ENCODE results near the gene CD34.
A peak's percentile ranks its signal among the peaks of the same experiment; 100 is the strongest.

Gene CD34

GRCh38 chr1:207866471-207867135 lies 44.3 kb downstream of the CD34 start:
- peaks cover 28% of the 10 kb centered on the region for H3K79me2 ChIP-seq (ENCODE audit: control insufficient read depth, insufficient read depth, low read length, unreplicated experiment)
- 0 out of 2 replicates have a peak, but pooled peaks cover 5% of the 10 kb centered on the region for H3K36me3 ChIP-seq (ENCODE audit: insufficient read depth, low read length)
- no peaks in the 10 kb centered on the region for H3K27me3 ChIP-seq (ENCODE audit: insufficient read depth, low read length)
- H3K27ac ChIP-seq (ENCODE audit: low read depth, low read length) = peak overlapping the region; percentile 21; the same call in 1 of the 2 replicates
- H3K4me3 ChIP-seq (ENCODE audit: low read depth, low read length) = peak overlapping the region; percentile 99
- peaks cover 15% of the 10 kb centered on the region for H3K4me1 ChIP-seq (ENCODE audit: control insufficient read depth, insufficient read depth, low read length, unreplicated experiment)
- no peak overlapping the region for H2AFZ ChIP-seq (ENCODE audit: low read length, unreplicated experiment)

- Histone ChIP-seq H3K27ac (ENCODE audit: low read depth, low read length) (no peak overlapping the region), H3K36me3 (ENCODE audit: insufficient read depth, low read length) (0 out of 2 replicates have a peak, but pooled peaks cover 5% of the 10 kb centered on the region), H3K27me3 (ENCODE audit: insufficient read depth, low read length) (no peaks in the 10 kb centered on the region), H3K4me3 (ENCODE audit: low read depth, low read length) (no peak overlapping the region), H3K4me1 (ENCODE audit: control insufficient read depth, insufficient read depth, low read length, unreplicated experiment) (peaks cover 14% of the 10 kb centered on the region), H2AFZ (ENCODE audit: low read length, unreplicated experiment) (no peak overlapping the region), H3K79me2 (ENCODE audit: control insufficient read depth, insufficient read depth, low read length, unreplicated experiment) (peaks cover 43% of the 10 kb centered on the region)
Observed at GRCh38 chr1:207863893-207864535, 46.9 kb downstream of the CD34 start.

- peaks cover 34% of the 10 kb centered on the region for H3K79me2 ChIP-seq (ENCODE audit: control insufficient read depth, insufficient read depth, low read length, unreplicated experiment)
- H2AFZ ChIP-seq (ENCODE audit: low read length, unreplicated experiment) = no peak overlapping the region
- H3K4me3 ChIP-seq (ENCODE audit: low read depth, low read length) = no peak overlapping the region
- 0 out of 2 replicates have a peak, but pooled peaks cover 5% of the 10 kb centered on the region for H3K36me3 ChIP-seq (ENCODE audit: insufficient read depth, low read length)
- H3K27ac ChIP-seq (ENCODE audit: low read depth, low read length) = no peak overlapping the region
- peaks cover 15% of the 10 kb centered on the region for H3K4me1 ChIP-seq (ENCODE audit: control insufficient read depth, insufficient read depth, low read length, unreplicated experiment)
- no peaks in the 10 kb centered on the region for H3K27me3 ChIP-seq (ENCODE audit: insufficient read depth, low read length)
Observed at GRCh38 chr1:207862241-207862787, 48.6 kb downstream of the CD34 start.

GRCh38 chr1:207861442-207862177 lies 49.3 kb downstream of the CD34 start:
- peaks cover 10% of the 10 kb centered on the region for H3K4me1 ChIP-seq (ENCODE audit: control insufficient read depth, insufficient read depth, low read length, unreplicated experiment)
- 0 out of 2 replicates have a peak, but pooled peaks cover 2% of the 10 kb centered on the region for H3K36me3 ChIP-seq (ENCODE audit: insufficient read depth, low read length)
- no peak overlapping the region for H3K4me3 ChIP-seq (ENCODE audit: low read depth, low read length)
- no peaks in the 10 kb centered on the region for H3K27me3 ChIP-seq (ENCODE audit: insufficient read depth, low read length)
- H3K27ac ChIP-seq (ENCODE audit: low read depth, low read length) = no peak overlapping the region
- H2AFZ ChIP-seq (ENCODE audit: low read length, unreplicated experiment) = no peak overlapping the region
- H3K79me2 ChIP-seq (ENCODE audit: control insufficient read depth, insufficient read depth, low read length, unreplicated experiment) = peaks cover 33% of the 10 kb centered on the region

GRCh38 chr1:207860531-207860930 lies 50.4 kb downstream of the CD34 start:
- H3K36me3 ChIP-seq (ENCODE audit: insufficient read depth, low read length) = 0 out of 2 replicates have a peak, but pooled peaks cover 2% of the 10 kb centered on the region

GRCh38 chr1:207858806-207859205 lies 52.1 kb downstream of the CD34 start:
- Histone ChIP-seq H3K27ac (ENCODE audit: low read depth, low read length) (no peak overlapping the region), H3K27me3 (ENCODE audit: insufficient read depth, low read length) (no peaks in the 10 kb centered on the region), H3K36me3 (ENCODE audit: insufficient read depth, low read length) (0 out of 2 replicates have a peak, but pooled peaks cover 2% of the 10 kb centered on the region), H3K79me2 (ENCODE audit: control insufficient read depth, insufficient read depth, low read length, unreplicated experiment) (peaks cover 46% of the 10 kb centered on the region), H2AFZ (ENCODE audit: low read length, unreplicated experiment) (no peak overlapping the region), H3K4me1 (ENCODE audit: control insufficient read depth, insufficient read depth, low read length, unreplicated experiment) (peaks cover 10% of the 10 kb centered on the region), H3K4me3 (ENCODE audit: low read depth, low read length) (no peak overlapping the region)

More at GRCh38 chr1:207860531-207860930, 50.4 kb downstream of the CD34 start:
- Histone ChIP-seq H2AFZ (ENCODE audit: low read length, unreplicated experiment) (no peak overlapping the region), H3K27me3 (ENCODE audit: insufficient read depth, low read length) (no peaks in the 10 kb centered on the region), H3K27ac (ENCODE audit: low read depth, low read length) (no peak overlapping the region), H3K79me2 (ENCODE audit: control insufficient read depth, insufficient read depth, low read length, unreplicated experiment) (peaks cover 43% of the 10 kb centered on the region), H3K4me1 (ENCODE audit: control insufficient read depth, insufficient read depth, low read length, unreplicated experiment) (peaks cover 10% of the 10 kb centered on the region), H3K4me3 (ENCODE audit: low read depth, low read length) (no peak overlapping the region)

GRCh38 chr1:207858281-207858680 lies 52.6 kb downstream of the CD34 start:
- Histone ChIP-seq H2AFZ (ENCODE audit: low read length, unreplicated experiment) (no peak overlapping the region), H3K27me3 (ENCODE audit: insufficient read depth, low read length) (no peaks in the 10 kb centered on the region), H3K36me3 (ENCODE audit: insufficient read depth, low read length) (0 out of 2 replicates have a peak, but pooled peaks cover 1% of the 10 kb centered on the region), H3K79me2 (ENCODE audit: control insufficient read depth, insufficient read depth, low read length, unreplicated experiment) (peaks cover 46% of the 10 kb centered on the region), H3K4me3 (ENCODE audit: low read depth, low read length) (no peak overlapping the region), H3K4me1 (ENCODE audit: control insufficient read depth, insufficient read depth, low read length, unreplicated experiment) (peaks cover 10% of the 10 kb centered on the region), H3K27ac (ENCODE audit: low read depth, low read length) (no peak overlapping the region)

GRCh38 chr1:207857447-207857846 lies 53.5 kb downstream of the CD34 start:
- H3K4me3 ChIP-seq (ENCODE audit: low read depth, low read length) = no peak overlapping the region
- H3K36me3 ChIP-seq (ENCODE audit: insufficient read depth, low read length) = peaks cover 1% of the 10 kb centered on the region; the same call in 1 of the 2 replicates
- no peak overlapping the region for H2AFZ ChIP-seq (ENCODE audit: low read length, unreplicated experiment)
- peaks cover 10% of the 10 kb centered on the region for H3K4me1 ChIP-seq (ENCODE audit: control insufficient read depth, insufficient read depth, low read length, unreplicated experiment)
- H3K27me3 ChIP-seq (ENCODE audit: insufficient read depth, low read length) = no peaks in the 10 kb centered on the region
- H3K27ac ChIP-seq (ENCODE audit: low read depth, low read length) = no peak overlapping the region
- peaks cover 48% of the 10 kb centered on the region for H3K79me2 ChIP-seq (ENCODE audit: control insufficient read depth, insufficient read depth, low read length, unreplicated experiment)

- Histone ChIP-seq H3K27ac (ENCODE audit: low read depth, low read length) (no peak overlapping the region), H3K4me1 (ENCODE audit: control insufficient read depth, insufficient read depth, low read length, unreplicated experiment) (peaks cover 10% of the 10 kb centered on the region), H3K4me3 (ENCODE audit: low read depth, low read length) (no peak overlapping the region), H3K36me3 (ENCODE audit: insufficient read depth, low read length) (peaks cover 8% of the 10 kb centered on the region; the same call in 1 of the 2 replicates), H3K79me2 (ENCODE audit: control insufficient read depth, insufficient read depth, low read length, unreplicated experiment) (peaks cover 53% of the 10 kb centered on the region), H3K27me3 (ENCODE audit: insufficient read depth, low read length) (no peaks in the 10 kb centered on the region), H2AFZ (ENCODE audit: low read length, unreplicated experiment) (no peak overlapping the region)
Observed at GRCh38 chr1:207856276-207857023, 54.5 kb downstream of the CD34 start.

- Histone ChIP-seq H3K27me3 (ENCODE audit: insufficient read depth, low read length) (no peaks in the 10 kb centered on the region), H3K27ac (ENCODE audit: low read depth, low read length) (no peak overlapping the region), H3K79me2 (ENCODE audit: control insufficient read depth, insufficient read depth, low read length, unreplicated experiment) (peaks cover 56% of the 10 kb centered on the region), H2AFZ (ENCODE audit: low read length, unreplicated experiment) (no peak overlapping the region), H3K4me3 (ENCODE audit: low read depth, low read length) (no peak overlapping the region), H3K4me1 (ENCODE audit: control insufficient read depth, insufficient read depth, low read length, unreplicated experiment) (peaks cover 16% of the 10 kb centered on the region), H3K36me3 (ENCODE audit: insufficient read depth, low read length) (peaks cover 12% of the 10 kb centered on the region; the same call in 1 of the 2 replicates)
Observed at GRCh38 chr1:207854001-207854400, 56.9 kb downstream of the CD34 start.

All from ACC112 (cell line).